Measurements from ENCODE around the gene ATXN7L3.
"Not testable (repeated sequence)": the region's sequence is repeated elsewhere in the genome, so short reads cannot be mapped to it uniquely, and the experiment has no call there.

ATXN7L3 gene

GRCh38 chr17:44199553-44200477, at the start of gene ATXN7L3:
Gene ATXN7L3, minus strand, starts transcription at chr17:44199884. Its CDS starts 1,814 bp downstream, at chr17:44198070.
- in situ Hi-C loops (cut with MboI; ENCODE audit: low pct_unique_long_range_greater_than_20kb, low sequenced_read_pairs) = no loop called here

GRCh38 chr17:44247876-44248736, 48.4 kb upstream of the ATXN7L3 start:
- in situ Hi-C loops (cut with MboI; ENCODE audit: low pct_unique_long_range_greater_than_20kb, low sequenced_read_pairs) = no loop called here
- DNase-seq = no peak

More at GRCh38 chr17:44199553-44200477, at the start of gene ATXN7L3:
- peak; percentile 93 for DNase-seq

- in situ Hi-C loops (cut with MboI; ENCODE audit: low pct_unique_long_range_greater_than_20kb, low sequenced_read_pairs) = no loop called here
- DNase-seq = no peak
These were observed 47.8 kb upstream of the ATXN7L3 start for GRCh38 chr17:44247440-44247841.

- DNase-seq = peak; percentile 46
These were observed 41.5 kb upstream of the ATXN7L3 start for GRCh38 chr17:44241106-44241624.

GRCh38 chr17:44237886-44238285, 38.2 kb upstream of the ATXN7L3 start:
- in situ Hi-C loops (cut with MboI; ENCODE audit: low pct_unique_long_range_greater_than_20kb, low sequenced_read_pairs) = not testable (repeated sequence)

More at GRCh38 chr17:44241106-44241624, 41.5 kb upstream of the ATXN7L3 start:
- in situ Hi-C loops (cut with MboI; ENCODE audit: low pct_unique_long_range_greater_than_20kb, low sequenced_read_pairs) = no loop called here

GRCh38 chr17:44236444-44236991, 36.8 kb upstream of the ATXN7L3 start:
- no peak for DNase-seq
- in situ Hi-C loops (cut with MboI; ENCODE audit: low pct_unique_long_range_greater_than_20kb, low sequenced_read_pairs) = no loop called here

More at GRCh38 chr17:44237886-44238285, 38.2 kb upstream of the ATXN7L3 start:
- DNase-seq = not testable (repeated sequence)

GRCh38 chr17:44235583-44235936, 35.9 kb upstream of the ATXN7L3 start:
- in situ Hi-C loops (cut with MboI; ENCODE audit: low pct_unique_long_range_greater_than_20kb, low sequenced_read_pairs) = no loop called here

GRCh38 chr17:44233582-44233981, 33.9 kb upstream of the ATXN7L3 start:
- in situ Hi-C loops (cut with MboI; ENCODE audit: low pct_unique_long_range_greater_than_20kb, low sequenced_read_pairs) = no loop called here
- no peak for DNase-seq

More at GRCh38 chr17:44235583-44235936, 35.9 kb upstream of the ATXN7L3 start:
- DNase-seq = no peak

GRCh38 chr17:44232061-44232460, 32.4 kb upstream of the ATXN7L3 start:
- DNase-seq = no peak
- in situ Hi-C loops (cut with MboI; ENCODE audit: low pct_unique_long_range_greater_than_20kb, low sequenced_read_pairs) = no loop called here

GRCh38 chr17:44230140-44230539, 30.5 kb upstream of the ATXN7L3 start:
- no peak for DNase-seq
- in situ Hi-C loops (cut with MboI; ENCODE audit: low pct_unique_long_range_greater_than_20kb, low sequenced_read_pairs) = no loop called here

GRCh38 chr17:44229090-44229489, 29.4 kb upstream of the ATXN7L3 start:
- no peak for DNase-seq
- in situ Hi-C loops (cut with MboI; ENCODE audit: low pct_unique_long_range_greater_than_20kb, low sequenced_read_pairs) = no loop called here

GRCh38 chr17:44223541-44224071, 23.9 kb upstream of the ATXN7L3 start:
- in situ Hi-C loops (cut with MboI; ENCODE audit: low pct_unique_long_range_greater_than_20kb, low sequenced_read_pairs) = no loop called here
- no peak for DNase-seq

- DNase-seq = peak; percentile 69
- in situ Hi-C loops (cut with MboI; ENCODE audit: low pct_unique_long_range_greater_than_20kb, low sequenced_read_pairs) = no loop called here
These were observed 22.6 kb upstream of the ATXN7L3 start for GRCh38 chr17:44222112-44222869.

GRCh38 chr17:44221862-44222111, 22.1 kb upstream of the ATXN7L3 start:
- in situ Hi-C loops (cut with MboI; ENCODE audit: low pct_unique_long_range_greater_than_20kb, low sequenced_read_pairs) = no loop called here
- DNase-seq = no peak

GRCh38 chr17:44221084-44221861, 21.6 kb upstream of the ATXN7L3 start:
- DNase-seq = peak; percentile 75
- in situ Hi-C loops (cut with MboI; ENCODE audit: low pct_unique_long_range_greater_than_20kb, low sequenced_read_pairs) = no loop called here

- peak; percentile 49 for DNase-seq
- in situ Hi-C loops (cut with MboI; ENCODE audit: low pct_unique_long_range_greater_than_20kb, low sequenced_read_pairs) = no loop called here
These were observed 20.8 kb upstream of the ATXN7L3 start for GRCh38 chr17:44220213-44221083.

- in situ Hi-C loops (cut with MboI; ENCODE audit: low pct_unique_long_range_greater_than_20kb, low sequenced_read_pairs) = loop anchor here (10.0 kb wide), 1 partner anchor 105 kb away; the partner anchor contains the start of gene SLC25A39
- DNase-seq = no peak
These were observed 20.0 kb upstream of the ATXN7L3 start, which contains the start of gene UBTF for GRCh38 chr17:44219616-44220212. Gene UBTF, minus strand, starts transcription at chr17:44219675. Its CDS starts 1,446 bp downstream, at chr17:44218229.

All from KBM-7 (cell line).